Glomerular visceral epithelial cell (primary cell): ENCODE measurements around the gene CDC42EP1.
A peak's percentile ranks its signal among the peaks of the same experiment; 100 is the strongest.

Experiments
- DNase-seq: peaks from one replicate; pipeline ENCODE4 v3.0.0-alpha.2; 2016; ENCODE audit errors: extremely low spot score

CDC42EP1 gene

GRCh38 chr22:37560608-37561211 lies 430 bp downstream of the CDC42EP1 start:
- DNase-seq: peak; percentile 80

GRCh38 chr22:37561212-37562048 lies 1.1 kb downstream of the CDC42EP1 start:
- peak; percentile 91 for DNase-seq

DNA sequence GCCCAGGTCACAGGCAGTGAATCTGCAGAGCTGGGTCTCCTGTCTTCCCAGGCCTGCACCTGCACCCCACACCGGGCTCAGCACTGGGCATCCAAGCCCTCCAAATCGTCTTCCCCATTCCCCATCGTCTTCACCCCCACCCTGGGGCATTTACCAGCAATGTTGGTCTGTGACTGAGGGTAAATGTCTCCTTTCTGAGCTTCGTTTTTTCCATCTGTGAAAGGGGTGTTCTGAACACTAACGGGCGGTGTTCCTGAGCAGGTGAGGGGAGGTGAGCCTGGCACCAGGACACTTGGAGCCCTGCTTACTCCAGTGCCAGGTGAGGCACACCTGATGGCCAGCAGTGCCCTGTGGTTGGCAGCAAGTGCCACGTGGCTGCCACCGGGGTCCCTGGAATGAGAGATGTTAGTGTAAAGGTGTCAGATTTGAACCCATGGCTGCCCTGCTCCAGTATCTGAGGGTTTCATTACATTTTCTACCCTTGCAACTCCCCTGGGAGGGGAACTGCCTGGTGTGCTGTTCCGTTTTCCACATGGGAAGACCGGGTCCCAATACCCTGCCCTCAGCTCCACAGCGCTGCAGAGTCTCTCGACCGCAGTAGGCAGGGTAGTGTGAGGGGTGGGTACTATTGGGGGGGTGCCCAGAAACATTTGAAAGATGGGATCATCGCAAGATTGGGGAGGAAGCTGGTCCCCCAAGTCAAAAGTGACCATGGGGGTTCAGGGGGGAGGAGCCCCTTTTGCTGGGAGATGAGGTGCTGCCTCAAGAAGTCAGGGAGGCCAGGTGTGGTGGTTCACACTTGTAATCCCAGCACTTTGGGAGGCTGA lies 2.0 kb downstream of the CDC42EP1 start:
- DNase-seq: no peak

DNA sequence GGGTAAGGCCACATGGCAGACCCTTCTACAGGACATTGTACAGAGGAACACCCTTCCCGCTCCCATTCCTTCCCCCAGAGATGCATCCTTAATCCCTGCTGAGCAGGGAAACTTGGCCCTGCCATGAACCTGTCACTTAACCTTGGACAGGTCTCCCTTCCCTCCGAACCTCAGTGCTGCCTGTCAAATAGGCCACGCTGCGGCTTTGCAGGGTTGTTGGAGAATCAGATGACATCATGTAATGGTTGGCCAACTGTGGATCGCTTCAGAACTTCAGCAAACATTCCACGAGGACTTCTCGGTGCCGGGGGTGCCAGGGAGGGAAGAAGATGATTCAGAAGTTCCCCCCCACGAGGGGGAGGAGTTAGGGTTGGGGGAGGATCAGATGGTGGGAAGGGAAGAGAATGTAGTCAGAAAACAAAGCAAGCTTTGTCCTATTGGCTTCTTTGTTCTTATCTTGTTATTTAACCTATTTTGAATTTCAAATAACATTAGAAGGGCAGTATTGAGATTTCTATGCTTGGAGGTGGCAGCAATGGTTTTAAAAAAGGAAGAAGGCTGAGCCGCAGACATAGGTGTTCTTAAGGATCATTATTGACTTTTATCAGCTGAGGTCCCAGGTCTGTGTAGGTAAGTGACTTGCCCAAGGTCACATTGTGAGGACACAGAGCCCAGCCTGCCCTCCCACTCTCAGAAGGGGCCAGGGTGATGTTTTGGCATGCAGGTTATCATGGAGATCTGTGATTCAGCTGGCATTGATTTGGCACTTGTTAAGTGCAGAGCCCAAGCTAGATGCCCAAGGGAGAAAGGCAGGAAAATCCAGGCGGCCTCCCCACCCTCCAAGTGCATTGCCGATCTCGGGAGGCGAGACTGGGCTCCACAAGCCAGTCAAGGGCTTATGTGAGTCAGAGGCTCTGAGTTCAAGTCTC lies 3.1 kb downstream of the CDC42EP1 start:
- DNase-seq: peak; percentile 95

DNA sequence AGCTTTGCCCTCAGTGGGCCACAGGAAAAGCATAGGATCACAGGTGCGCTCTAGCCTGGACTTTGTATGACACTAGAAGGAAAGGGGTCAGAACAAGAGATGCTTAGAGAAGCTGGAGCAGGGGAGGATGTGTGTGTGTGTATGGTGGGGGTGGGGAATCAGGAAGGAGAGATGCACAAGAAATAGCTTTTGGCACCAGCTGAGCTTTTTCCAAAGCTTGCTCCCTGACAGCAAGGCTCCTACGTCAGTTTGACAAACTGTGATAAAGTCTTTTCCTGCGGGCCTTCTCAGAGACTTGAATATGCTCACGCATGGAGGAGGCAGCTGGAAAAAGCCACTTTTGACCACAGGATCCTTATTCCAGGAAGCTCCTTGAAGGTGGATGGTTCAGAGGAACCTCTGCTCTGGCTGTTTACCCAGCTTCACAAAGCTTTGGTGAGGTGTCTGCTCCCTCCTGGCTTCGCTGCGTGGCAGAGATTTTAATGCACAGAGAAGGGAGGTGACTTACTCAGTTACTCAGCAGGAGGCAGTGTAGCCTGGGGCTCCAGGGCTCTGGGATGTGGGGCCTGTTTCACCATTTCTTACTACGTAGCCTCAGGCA lies 3.9 kb downstream of the CDC42EP1 start:
- no peak for DNase-seq

DNA sequence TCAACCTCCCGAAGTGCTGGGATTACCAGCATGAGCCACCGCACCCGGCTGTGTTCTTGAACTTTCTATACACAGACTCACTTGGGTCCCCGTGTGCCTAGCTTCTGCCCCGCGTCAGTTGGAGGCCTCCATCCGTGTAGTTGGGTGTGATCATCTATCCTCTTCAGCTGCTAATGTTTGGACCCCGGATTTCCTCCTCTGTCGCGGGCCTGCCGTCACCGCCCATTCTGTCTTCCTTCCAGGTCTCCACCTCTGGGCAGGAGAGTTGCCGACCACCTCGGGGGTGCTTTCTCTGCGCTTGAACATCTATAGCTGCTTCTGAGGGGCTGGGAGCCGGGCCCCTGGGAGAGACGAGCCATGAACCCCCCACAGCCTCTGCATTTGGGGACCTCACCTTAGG lies 5.5 kb downstream of the CDC42EP1 start:
- no peak for DNase-seq

GRCh38 chr22:37566329-37566837 lies 6.1 kb downstream of the CDC42EP1 start:
- no peak for DNase-seq

DNA sequence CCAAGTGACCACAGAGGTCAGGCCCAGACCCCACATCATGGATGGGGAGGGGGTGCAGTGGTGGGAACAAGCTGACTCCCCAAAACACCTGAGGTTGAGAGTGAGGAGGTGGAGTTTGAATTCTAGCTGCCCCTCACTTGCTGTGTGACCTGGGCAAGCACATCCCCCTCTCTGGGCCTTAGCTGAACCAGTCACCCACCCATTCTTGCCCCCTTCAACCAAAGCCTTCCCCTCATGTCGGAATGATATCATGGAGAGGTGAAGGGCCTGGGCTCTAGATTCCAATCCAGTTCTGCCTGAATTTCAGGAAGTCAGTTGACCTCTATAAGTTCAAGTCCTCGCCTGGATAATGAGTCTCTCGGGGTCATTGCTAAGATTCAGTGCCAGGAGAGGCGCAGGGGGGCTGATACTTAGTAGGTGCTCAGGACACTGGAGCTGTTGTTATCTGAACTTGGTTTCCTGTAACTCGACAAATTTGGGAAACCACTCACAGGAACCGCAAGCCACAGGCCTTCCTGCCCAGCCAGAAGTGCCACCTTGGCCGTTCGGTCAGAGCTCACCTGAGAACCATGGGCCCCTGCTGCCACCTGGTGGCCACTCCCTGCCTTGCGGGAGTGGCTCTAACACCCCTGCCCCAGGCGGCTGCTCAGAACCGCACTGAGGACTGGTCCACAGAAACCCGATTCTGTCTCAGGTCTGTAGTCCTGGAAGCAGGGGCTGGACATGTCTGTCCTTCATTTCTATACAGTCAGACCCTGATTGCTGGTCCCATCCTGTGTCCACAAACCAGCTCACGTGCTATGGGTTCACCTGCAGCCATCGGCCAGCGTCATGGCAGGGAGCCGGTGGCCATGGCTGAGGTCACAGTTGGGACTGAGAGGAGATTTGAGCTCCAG lies 6.9 kb downstream of the CDC42EP1 start:
- DNase-seq: peak; percentile 80

DNA sequence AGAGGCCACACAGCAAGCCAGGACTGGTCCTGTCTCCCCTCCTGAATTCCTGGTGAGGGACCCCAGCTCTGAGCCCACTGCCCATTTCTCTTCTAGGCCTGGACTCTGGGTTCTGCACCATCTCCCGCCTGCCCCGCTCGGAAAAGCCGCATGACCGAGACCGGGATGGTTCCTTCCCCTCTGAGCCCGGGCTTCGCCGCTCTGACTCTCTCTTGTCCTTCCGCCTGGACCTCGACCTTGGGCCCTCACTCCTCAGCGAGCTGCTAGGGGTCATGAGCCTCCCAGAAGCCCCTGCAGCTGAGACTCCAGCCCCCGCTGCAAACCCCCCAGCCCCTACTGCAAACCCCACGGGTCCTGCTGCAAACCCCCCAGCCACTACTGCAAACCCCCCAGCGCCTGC lies 7.7 kb downstream of the CDC42EP1 start:
- no peak for DNase-seq

- no peak for DNase-seq
Observed at GRCh38 chr22:37568448-37569008, 8.2 kb downstream of the CDC42EP1 start.

GRCh38 chr22:37569009-37569920 lies 9.0 kb downstream of the CDC42EP1 start:
- no peak for DNase-seq

GRCh38 chr22:37569921-37570660 lies 9.8 kb downstream of the CDC42EP1 start:
- DNase-seq: no peak

GRCh38 chr22:37570661-37570976 lies 10.3 kb downstream of the CDC42EP1 start:
- DNase-seq: no peak

GRCh38 chr22:37571258-37571991 lies 11.1 kb downstream of the CDC42EP1 start:
- peak; percentile 83 for DNase-seq

DNA sequence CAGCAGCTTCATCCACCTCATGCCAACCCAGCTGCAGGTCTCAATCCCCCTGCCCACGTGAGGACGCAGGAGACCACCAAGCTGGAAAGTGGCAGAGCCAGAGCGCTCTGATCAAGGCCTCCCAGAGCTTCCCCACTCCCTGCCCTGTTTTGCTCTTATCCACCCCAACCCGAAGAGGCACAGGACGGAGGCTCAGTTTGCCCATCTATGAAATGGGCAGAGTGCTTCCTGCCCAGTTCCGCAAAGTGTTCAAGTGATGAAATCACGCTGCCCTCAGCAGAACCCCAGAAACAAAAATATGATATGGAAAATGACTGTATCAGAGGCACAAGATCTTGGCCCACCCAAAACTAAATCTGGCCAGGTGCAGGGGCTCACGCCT lies 11.7 kb downstream of the CDC42EP1 start:
- no peak for DNase-seq

GRCh38 chr22:37575490-37576003 lies 15.3 kb downstream of the CDC42EP1 start:
- no peak for DNase-seq

DNA sequence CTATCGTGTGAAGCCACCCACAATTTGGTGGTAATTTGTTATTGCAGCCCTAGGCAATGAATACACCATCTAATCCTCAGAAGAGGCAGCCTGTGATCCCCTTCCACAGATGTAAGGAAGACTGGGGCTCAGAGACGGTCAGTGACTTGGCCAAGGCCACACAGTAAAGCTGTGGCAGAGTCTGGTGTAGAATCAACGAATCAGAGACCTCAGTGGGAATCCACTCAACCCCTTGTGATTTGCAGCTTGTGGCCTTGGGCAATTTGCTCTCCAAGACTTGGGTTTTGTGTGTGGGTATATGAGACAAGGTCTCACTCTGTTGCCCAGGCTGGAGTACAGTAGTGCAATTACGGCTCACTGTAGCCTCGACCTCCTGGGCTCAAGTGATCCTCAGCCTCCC lies 17.7 kb downstream of the CDC42EP1 start:
- DNase-seq: no peak
